ENCODE data around the gene GNG4. TPM values are rescaled to one million over a fixed set of nuclear protein-coding genes. Genes with fewer than 3 reads are reported as not detected.

Gene GNG4
- polyA plus RNA-seq, 4 donors, result 1.6 to 50.7 (median 5.2) TPM

DNA sequence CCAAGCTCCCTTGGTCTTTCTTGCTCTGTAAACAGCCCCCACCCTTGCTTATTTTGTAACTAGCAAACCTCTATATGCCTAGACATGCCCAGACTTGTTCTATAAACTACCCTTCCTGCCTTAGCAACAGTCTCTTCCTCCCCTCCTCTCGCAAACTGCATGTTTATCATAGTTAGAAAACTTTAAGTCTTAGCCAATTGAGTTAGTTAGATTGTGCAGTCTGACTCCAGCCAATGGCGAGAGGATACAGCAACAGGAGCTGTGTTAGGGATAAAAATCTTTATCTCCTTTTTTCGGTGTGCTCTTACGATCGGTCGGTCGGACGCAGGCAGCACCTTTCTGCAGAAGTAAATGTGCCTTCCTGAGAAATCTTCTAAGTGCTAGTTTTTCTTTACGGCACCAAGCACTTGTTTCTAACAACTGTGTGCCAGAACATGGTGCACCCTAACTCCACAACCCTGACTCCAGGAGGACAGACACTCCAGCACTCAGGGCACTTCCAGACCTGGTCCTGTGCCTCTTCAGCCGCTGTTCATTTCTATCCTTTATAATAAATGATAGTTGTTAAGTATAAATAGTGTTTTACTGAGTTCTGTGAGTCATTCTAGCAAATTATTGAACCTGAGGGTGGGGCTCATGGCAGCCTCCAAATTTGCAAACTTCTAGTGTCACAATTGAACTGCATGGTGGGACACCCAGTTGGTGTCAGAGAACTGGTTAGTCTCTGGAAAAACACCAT, 25.7 kb upstream of the GNG4 start:
- Histone ChIP-seq H3K4me3 (ENCODE audit: low read depth in 1 of 3, low read length in 3 of 3) (no peak overlapping the region), H3K27me3 (ENCODE audit: control insufficient read depth in 3 of 3, insufficient read depth in 3 of 3, low read length in 3 of 3) (no peaks in the 10 kb centered on the region), H3K36me3 (ENCODE audit: control insufficient read depth in 3 of 3, insufficient read depth in 2 of 3, low read depth in 1 of 3, low read length in 3 of 3) (peaks cover 7 to 10% (median 8%) of the 10 kb centered on the region in 3 donors), H3K4me1 (ENCODE audit: control insufficient read depth in 3 of 3, insufficient read depth in 2 of 3, low read depth in 1 of 3, low read length in 2 of 3) (no peaks in the 10 kb centered on the region), H3K27ac (ENCODE audit: low read depth in 1 of 3, low read length in 2 of 3) (no peak overlapping the region), H3K9me3 (ENCODE audit: control insufficient read depth in 2 of 2, insufficient read depth in 1 of 2, low read depth in 1 of 2, low read length in 1 of 2) (peaks cover 0 to 14% of the 10 kb centered on the region in 2 donors)
- FAIRE-seq (no peak), DNase-seq (no peak)
- WGBS, 3 donors, result 91 to 98% (median 97%) methylated on average over 10 of the region's 10 CpGs

DNA sequence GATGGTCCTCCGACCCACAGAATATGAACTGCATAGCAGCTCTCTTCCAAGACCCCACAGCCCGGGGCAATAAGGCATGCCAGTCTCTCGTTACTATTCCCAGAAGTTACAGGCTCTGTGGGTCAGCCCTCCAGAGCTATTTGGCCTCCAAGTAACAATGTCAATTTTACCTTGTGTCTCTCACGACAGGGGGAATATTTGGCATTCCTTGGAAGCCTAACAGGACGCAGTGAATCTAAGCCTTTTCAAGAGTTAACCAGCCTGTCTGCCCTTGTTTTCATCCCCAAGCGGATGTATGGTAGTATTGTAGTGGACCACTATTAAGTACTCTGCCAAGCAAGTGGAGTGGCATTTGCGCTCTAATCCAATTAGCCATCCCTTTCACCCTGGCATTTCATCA, 24.4 kb upstream of the GNG4 start:
- Histone ChIP-seq H3K27me3 (ENCODE audit: control insufficient read depth in 3 of 3, insufficient read depth in 3 of 3, low read length in 3 of 3) (no peaks in the 10 kb centered on the region), H3K36me3 (ENCODE audit: control insufficient read depth in 3 of 3, insufficient read depth in 2 of 3, low read depth in 1 of 3, low read length in 3 of 3) (peaks cover 9 to 13% (median 11%) of the 10 kb centered on the region in 3 donors), H3K27ac (ENCODE audit: low read depth in 1 of 3, low read length in 2 of 3) (no peak overlapping the region), H3K4me1 (ENCODE audit: control insufficient read depth in 3 of 3, insufficient read depth in 2 of 3, low read depth in 1 of 3, low read length in 2 of 3) (no peaks in the 10 kb centered on the region), H3K9me3 (ENCODE audit: control insufficient read depth in 2 of 2, insufficient read depth in 1 of 2, low read depth in 1 of 2, low read length in 1 of 2) (peaks cover 0 to 27% of the 10 kb centered on the region in 2 donors), H3K4me3 (ENCODE audit: low read depth in 1 of 3, low read length in 3 of 3) (no peak overlapping the region)
- DNase-seq, result no peak
- 76 to 79% (median 76%) methylated on average over 7 of the region's 7 CpGs for WGBS, 3 donors
- no peak for FAIRE-seq

GRCh38 chr1:235671992-235672391, 22.4 kb upstream of the GNG4 start:
- Histone ChIP-seq H3K4me3 (ENCODE audit: low read depth in 1 of 3, low read length in 3 of 3) (no peak overlapping the region), H3K27me3 (ENCODE audit: control insufficient read depth in 3 of 3, insufficient read depth in 3 of 3, low read length in 3 of 3) (no peaks in the 10 kb centered on the region), H3K27ac (ENCODE audit: low read depth in 1 of 3, low read length in 2 of 3) (no peak overlapping the region), H3K36me3 (ENCODE audit: control insufficient read depth in 3 of 3, insufficient read depth in 2 of 3, low read depth in 1 of 3, low read length in 3 of 3) (peaks cover 9 to 13% (median 11%) of the 10 kb centered on the region in 3 donors), H3K4me1 (ENCODE audit: control insufficient read depth in 3 of 3, insufficient read depth in 2 of 3, low read depth in 1 of 3, low read length in 2 of 3) (no peaks in the 10 kb centered on the region), H3K9me3 (ENCODE audit: control insufficient read depth in 2 of 2, insufficient read depth in 1 of 2, low read depth in 1 of 2, low read length in 1 of 2) (peaks cover 0 to 29% of the 10 kb centered on the region in 2 donors)
- DNase-seq (no peak), FAIRE-seq (no peak)
- WGBS, 3 donors, result 97 to 100% (median 100%) methylated on average over 1 of the region's 1 CpG

GRCh38 chr1:235670157-235670776, 20.7 kb upstream of the GNG4 start:
- Histone ChIP-seq H3K27me3 (ENCODE audit: control insufficient read depth in 3 of 3, insufficient read depth in 3 of 3, low read length in 3 of 3) (no peaks in the 10 kb centered on the region), H3K27ac (ENCODE audit: low read depth in 1 of 3, low read length in 2 of 3) (no peak overlapping the region), H3K4me1 (ENCODE audit: control insufficient read depth in 3 of 3, insufficient read depth in 2 of 3, low read depth in 1 of 3, low read length in 2 of 3) (no peaks in the 10 kb centered on the region), H3K4me3 (ENCODE audit: low read depth in 1 of 3, low read length in 3 of 3) (no peak overlapping the region), H3K9me3 (ENCODE audit: control insufficient read depth in 2 of 2, insufficient read depth in 1 of 2, low read depth in 1 of 2, low read length in 1 of 2) (peaks cover 0 to 24% of the 10 kb centered on the region in 2 donors), H3K36me3 (ENCODE audit: control insufficient read depth in 3 of 3, insufficient read depth in 2 of 3, low read depth in 1 of 3, low read length in 3 of 3) (peaks cover 3 to 9% (median 9%) of the 10 kb centered on the region in 3 donors)
- 97 to 99% (median 98%) methylated on average over 8 of the region's 8 CpGs for WGBS, 3 donors
- DNase-seq, result no peak
- no peak for FAIRE-seq

GRCh38 chr1:235669277-235669676, 19.7 kb upstream of the GNG4 start:
- peaks cover 4 to 9% (median 9%) of the 10 kb centered on the region in 3 donors for H3K36me3 ChIP-seq (ENCODE audit: control insufficient read depth in 3 of 3, insufficient read depth in 2 of 3, low read depth in 1 of 3, low read length in 3 of 3)
- FAIRE-seq (no peak), DNase-seq (no peak)
- no peak overlapping the region for H3K4me3 ChIP-seq (ENCODE audit: low read depth in 1 of 3, low read length in 3 of 3)
- no peak overlapping the region for H3K27ac ChIP-seq (ENCODE audit: low read depth in 1 of 3, low read length in 2 of 3)
- 88 to 97% (median 94%) methylated on average over 3 of the region's 3 CpGs for WGBS, 3 donors
- peaks cover 0 to 21% of the 10 kb centered on the region in 2 donors for H3K9me3 ChIP-seq (ENCODE audit: control insufficient read depth in 2 of 2, insufficient read depth in 1 of 2, low read depth in 1 of 2, low read length in 1 of 2)
- no peaks in the 10 kb centered on the region for H3K27me3 ChIP-seq (ENCODE audit: control insufficient read depth in 3 of 3, insufficient read depth in 3 of 3, low read length in 3 of 3)
- H3K4me1 ChIP-seq (ENCODE audit: control insufficient read depth in 3 of 3, insufficient read depth in 2 of 3, low read depth in 1 of 3, low read length in 2 of 3), result no peaks in the 10 kb centered on the region

- H3K27ac ChIP-seq (ENCODE audit: low read depth in 1 of 3, low read length in 2 of 3), result no peak overlapping the region
- no peak for FAIRE-seq
Measured at GRCh38 chr1:235663628-235664027, 14.0 kb upstream of the GNG4 start.

DNA sequence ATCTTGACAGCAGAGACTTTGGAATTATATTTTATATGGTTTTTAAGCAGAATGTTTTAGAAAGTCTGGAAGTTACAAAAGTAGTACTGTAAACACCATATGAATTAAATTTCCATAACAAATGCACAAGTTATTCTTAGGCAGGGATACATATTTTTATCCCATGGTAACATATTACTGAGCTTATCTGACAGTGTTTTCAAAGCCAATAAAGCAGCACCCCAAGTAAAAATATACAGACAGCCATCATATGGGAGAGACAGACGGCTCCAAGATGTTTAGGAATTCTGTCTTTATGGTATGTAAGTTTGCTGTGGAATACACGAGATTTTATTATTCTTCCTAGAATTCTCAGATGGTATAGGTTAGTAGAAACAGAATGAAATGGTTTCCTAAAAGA, 12.0 kb upstream of the GNG4 start:
- Histone ChIP-seq H3K4me1 (ENCODE audit: control insufficient read depth in 3 of 3, insufficient read depth in 2 of 3, low read depth in 1 of 3, low read length in 2 of 3) (peaks cover 0 to 5% (median 0%) of the 10 kb centered on the region in 3 donors), H3K9me3 (ENCODE audit: control insufficient read depth in 2 of 2, insufficient read depth in 1 of 2, low read depth in 1 of 2, low read length in 1 of 2) (no peaks in the 10 kb centered on the region), H3K27me3 (ENCODE audit: control insufficient read depth in 3 of 3, insufficient read depth in 3 of 3, low read length in 3 of 3) (no peaks in the 10 kb centered on the region), H3K36me3 (ENCODE audit: control insufficient read depth in 3 of 3, insufficient read depth in 2 of 3, low read depth in 1 of 3, low read length in 3 of 3) (peaks cover 0 to 7% (median 3%) of the 10 kb centered on the region in 3 donors), H3K4me3 (ENCODE audit: low read depth in 1 of 3, low read length in 3 of 3) (no peak overlapping the region), H3K27ac (ENCODE audit: low read depth in 1 of 3, low read length in 2 of 3) (no peak overlapping the region)
- FAIRE-seq (no peak), DNase-seq (no peak)
- WGBS, 3 donors, result 67 to 86% (median 83%) methylated on average over 2 of the region's 2 CpGs

More at GRCh38 chr1:235663628-235664027, 14.0 kb upstream of the GNG4 start:
- no peaks in the 10 kb centered on the region for H3K4me1 ChIP-seq (ENCODE audit: control insufficient read depth in 3 of 3, insufficient read depth in 2 of 3, low read depth in 1 of 3, low read length in 2 of 3)
- H3K4me3 ChIP-seq (ENCODE audit: low read depth in 1 of 3, low read length in 3 of 3), result no peak overlapping the region
- no peaks in the 10 kb centered on the region for H3K9me3 ChIP-seq (ENCODE audit: control insufficient read depth in 2 of 2, insufficient read depth in 1 of 2, low read depth in 1 of 2, low read length in 1 of 2)
- WGBS, 3 donors, result 89 to 92% (median 92%) methylated on average over 4 of the region's 4 CpGs
- H3K36me3 ChIP-seq (ENCODE audit: control insufficient read depth in 3 of 3, insufficient read depth in 2 of 3, low read depth in 1 of 3, low read length in 3 of 3), result peaks cover 0 to 7% (median 3%) of the 10 kb centered on the region in 3 donors
- no peaks in the 10 kb centered on the region for H3K27me3 ChIP-seq (ENCODE audit: control insufficient read depth in 3 of 3, insufficient read depth in 3 of 3, low read length in 3 of 3)
- no peak for DNase-seq

- Histone ChIP-seq H3K27ac (ENCODE audit: low read depth in 1 of 3, low read length in 2 of 3) (no peak overlapping the region), H3K4me1 (ENCODE audit: control insufficient read depth in 3 of 3, insufficient read depth in 2 of 3, low read depth in 1 of 3, low read length in 2 of 3) (peaks cover 0 to 5% (median 0%) of the 10 kb centered on the region in 3 donors), H3K27me3 (ENCODE audit: control insufficient read depth in 3 of 3, insufficient read depth in 3 of 3, low read length in 3 of 3) (no peaks in the 10 kb centered on the region), H3K36me3 (ENCODE audit: control insufficient read depth in 3 of 3, insufficient read depth in 2 of 3, low read depth in 1 of 3, low read length in 3 of 3) (peaks cover 0 to 4% (median 0%) of the 10 kb centered on the region in 3 donors), H3K4me3 (ENCODE audit: low read depth in 1 of 3, low read length in 3 of 3) (no peak overlapping the region), H3K9me3 (ENCODE audit: control insufficient read depth in 2 of 2, insufficient read depth in 1 of 2, low read depth in 1 of 2, low read length in 1 of 2) (no peaks in the 10 kb centered on the region)
- DNase-seq (no peak), FAIRE-seq (no peak)
- 93 to 95% (median 95%) methylated on average over 14 of the region's 14 CpGs for WGBS, 3 donors
Measured at GRCh38 chr1:235659186-235659771, 9.7 kb upstream of the GNG4 start.
